ENCODE measurements around the gene ZNF692. TPM values are rescaled to one million over a fixed set of nuclear protein-coding genes. Genes with fewer than 3 reads are reported as not detected.

ZNF692 gene
- total RNA-seq, 1 experiment from 2014 or later = 40.1 TPM

DNA sequence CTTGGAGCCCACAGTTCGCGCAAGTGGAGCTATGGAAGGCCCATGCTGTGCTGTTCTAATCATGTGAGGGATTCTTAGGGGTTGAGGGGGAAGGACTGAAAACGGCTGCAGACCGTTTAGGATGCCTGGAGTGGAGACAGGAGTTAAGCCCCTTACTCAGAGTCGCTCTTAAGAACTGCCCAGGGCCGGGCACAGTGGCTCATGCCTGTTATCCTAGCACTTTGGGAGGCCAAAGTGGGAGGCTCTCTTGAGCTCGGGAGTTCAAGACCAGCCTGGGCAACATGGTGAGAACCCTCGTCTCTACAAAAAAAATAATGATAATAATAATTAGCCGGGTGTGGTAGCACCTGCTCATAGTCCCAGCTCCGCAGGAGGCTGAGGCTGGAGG, 19.7 kb downstream of the ZNF692 start:
- Histone ChIP-seq H2AFZ (ENCODE audit: low read length) (no peak overlapping the region), H3K79me2 (ENCODE audit: insufficient read depth, low read length) (peaks cover 3% of the 10 kb centered on the region), H3K27me3 (ENCODE audit: insufficient read depth, low read length) (no peaks in the 10 kb centered on the region), H2BK20ac (ENCODE audit: low read depth, low read length, poor library complexity, severe bottlenecking) (no peak overlapping the region), H4K91ac (ENCODE audit: insufficient read length, low read depth, low read length) (no peak overlapping the region), H3K9me3 (ENCODE audit: control insufficient read depth, low read depth, low read length) (no peaks in the 10 kb centered on the region), H3K23ac (ENCODE audit: insufficient read length, low read depth, low read length) (no peak overlapping the region), H3K4ac (ENCODE audit: low read depth, low read length) (no peak overlapping the region), H4K8ac (replicated peaks; ENCODE audit: insufficient read length, low read depth, low read length) (no peak overlapping the region), H2BK120ac (ENCODE audit: low read depth, low read length, poor library complexity, severe bottlenecking) (no peak overlapping the region), H3T11ph (ENCODE audit: low read length) (no peak overlapping the region), H2AK5ac (ENCODE audit: insufficient read length, low read length) (no peak overlapping the region), H3K27ac (ENCODE audit: insufficient read length, low read depth, low read length) (no peak overlapping the region), H3K4me1 (ENCODE audit: insufficient read depth, low read length) (no peaks in the 10 kb centered on the region; the same call in 1 of the 2 replicates), H3K9ac (ENCODE audit: extremely low read depth, insufficient read length, low read length) (no peak overlapping the region), H2BK15ac (ENCODE audit: low read depth, low read length) (no peak overlapping the region), H3K4me2 (ENCODE audit: insufficient read depth, insufficient read length, low read length) (peak overlapping the region; percentile 75), H3K14ac (ENCODE audit: insufficient read depth, low read length) (peak overlapping the region; percentile 55; the same call in 1 of the 2 replicates), H3K79me1 (ENCODE audit: insufficient read depth, low read depth, low read length, poor library complexity, severe bottlenecking) (no peaks in the 10 kb centered on the region), H4K20me1 (ENCODE audit: control insufficient read depth, insufficient read depth, insufficient read length) (no peaks in the 10 kb centered on the region), H2BK5ac (ENCODE audit: insufficient read length, low read length) (no peak overlapping the region), H3K18ac (ENCODE audit: insufficient read length, low read depth, low read length) (peak overlapping the region; percentile 80), H3K23me2 (ENCODE audit: insufficient read length, low read depth, low read length, poor library complexity, severe bottlenecking) (peaks cover 4% of the 10 kb centered on the region), H3K56ac (ENCODE audit: insufficient read length, low read depth, low read length) (no peak overlapping the region), H2BK12ac (ENCODE audit: insufficient read length, low read depth, low read length) (no peak overlapping the region), H4K5ac (ENCODE audit: insufficient read length, low read depth, low read length) (no peak overlapping the region)
- TF ChIP-seq, protein P1, sequence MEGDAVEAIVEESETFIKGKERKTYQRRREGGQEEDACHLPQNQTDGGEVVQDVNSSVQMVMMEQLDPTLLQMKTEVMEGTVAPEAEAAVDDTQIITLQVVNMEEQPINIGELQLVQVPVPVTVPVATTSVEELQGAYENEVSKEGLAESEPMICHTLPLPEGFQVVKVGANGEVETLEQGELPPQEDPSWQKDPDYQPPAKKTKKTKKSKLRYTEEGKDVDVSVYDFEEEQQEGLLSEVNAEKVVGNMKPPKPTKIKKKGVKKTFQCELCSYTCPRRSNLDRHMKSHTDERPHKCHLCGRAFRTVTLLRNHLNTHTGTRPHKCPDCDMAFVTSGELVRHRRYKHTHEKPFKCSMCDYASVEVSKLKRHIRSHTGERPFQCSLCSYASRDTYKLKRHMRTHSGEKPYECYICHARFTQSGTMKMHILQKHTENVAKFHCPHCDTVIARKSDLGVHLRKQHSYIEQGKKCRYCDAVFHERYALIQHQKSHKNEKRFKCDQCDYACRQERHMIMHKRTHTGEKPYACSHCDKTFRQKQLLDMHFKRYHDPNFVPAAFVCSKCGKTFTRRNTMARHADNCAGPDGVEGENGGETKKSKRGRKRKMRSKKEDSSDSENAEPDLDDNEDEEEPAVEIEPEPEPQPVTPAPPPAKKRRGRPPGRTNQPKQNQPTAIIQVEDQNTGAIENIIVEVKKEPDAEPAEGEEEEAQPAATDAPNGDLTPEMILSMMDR (conservative IDR thresholded peaks at IDR 0.05) = no peak
- DNase-seq = no peak
- H3K4me3 Mint-ChIP-seq = no peak overlapping the region; a peak in 3 of 5 replicates
- no peaks in the 10 kb centered on the region for H3K27me3 Mint-ChIP-seq (ENCODE audit: low read depth)
- no CpG with 5 or more reads among the region's 10 CpGs for WGBS (ENCODE audit: extremely low coverage, insufficient read length, low lambda C conversion rate)
- H3K27ac Mint-ChIP-seq = peak overlapping the region; percentile 91 to 97 (median 95)
- H3K4me1 Mint-ChIP-seq = peaks cover 2 to 13% of the 10 kb centered on the region in 2 experiments; a peak in 3 of 4 replicates
- no peaks in the 10 kb centered on the region for H3K9me3 Mint-ChIP-seq
- H3K36me3 Mint-ChIP-seq (ENCODE audit: insufficient read depth in 1 of 3, low read depth in 3 of 3) = peaks cover 0 to 2% (median 1%) of the 10 kb centered on the region in 3 experiments; a peak in 4 of 7 replicates

Measured in H9 (cell line).